GM12891 (cell line): Measurements from ENCODE around the gene TMEM119.

ENCODE experiments used
- POLR2A ChIP-seq: IDR thresholded peaks from 2 replicates; pipeline ENCODE4 v1.6.1; 2011; ENCODE audit warnings: low read depth, low read length, control low read depth
- POLR2AphosphoS5 ChIP-seq: IDR thresholded peaks from 2 replicates; pipeline ENCODE4 v1.6.1; 2011; ENCODE audit warnings: low read depth, low read length, control low read depth
- POU2F2 ChIP-seq: IDR thresholded peaks from 2 replicates; pipeline ENCODE4 v1.6.1; 2011; ENCODE audit warnings: low read depth, mild to moderate bottlenecking, control low read depth, low read length, moderate library complexity
- SPI1 ChIP-seq: IDR thresholded peaks from 2 replicates; pipeline ENCODE4 v1.6.1; 2011; ENCODE audit warnings: low read depth, low read length, control low read depth
- TAF1 ChIP-seq: IDR thresholded peaks from 2 replicates; pipeline ENCODE4 v1.6.1; 2011; ENCODE audit warnings: low read depth, low read length, control low read depth

DNA sequence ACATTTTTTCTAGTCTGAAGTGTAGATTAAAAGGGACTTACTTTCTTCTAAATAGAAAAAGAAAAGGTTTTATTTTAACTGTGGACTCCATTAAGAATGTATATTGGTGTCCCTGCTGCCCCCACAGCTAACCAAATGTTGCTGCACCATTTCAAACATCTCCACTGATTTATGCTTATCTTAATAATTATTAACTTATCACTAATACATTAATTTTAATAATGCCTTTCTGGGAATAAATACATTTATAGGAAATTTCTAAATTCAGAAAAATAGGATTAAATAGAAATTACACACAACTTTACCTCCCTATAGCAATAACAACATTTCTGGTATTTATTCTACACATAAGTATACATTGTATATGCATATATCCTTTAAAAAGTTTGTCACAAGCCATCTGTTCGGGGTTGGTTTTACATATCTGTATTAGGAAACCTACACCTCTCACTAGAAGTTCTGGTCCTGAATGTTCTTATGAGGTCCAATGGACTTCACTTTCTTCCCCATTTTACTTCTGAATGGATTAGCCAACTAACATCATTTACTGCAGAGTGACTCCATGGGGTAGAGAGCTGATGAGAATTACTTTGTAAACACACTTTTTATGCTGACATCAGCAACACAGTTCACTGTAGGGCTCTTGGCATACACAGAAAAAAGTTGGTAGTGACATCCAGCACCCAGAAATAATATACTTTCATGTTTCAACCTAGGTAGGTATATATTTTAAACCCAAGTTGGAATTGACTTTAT is 45.2 kb upstream of the TMEM119 start:
- TF ChIP-seq POLR2A (no peak), TAF1 (no peak), POLR2AphosphoS5 (no peak), POU2F2 (no peak), SPI1 (no peak)
